NCI-H510A treated with DMSO at 0.1 percent for 48 hours (cell line): Measurements from ENCODE around the gene RDH14.

Experiments used
- DNase-seq: peaks from one replicate; lab custom pipeline; 2025; lab: John Stamatoyannopoulos, UW

Gene RDH14, protein sequence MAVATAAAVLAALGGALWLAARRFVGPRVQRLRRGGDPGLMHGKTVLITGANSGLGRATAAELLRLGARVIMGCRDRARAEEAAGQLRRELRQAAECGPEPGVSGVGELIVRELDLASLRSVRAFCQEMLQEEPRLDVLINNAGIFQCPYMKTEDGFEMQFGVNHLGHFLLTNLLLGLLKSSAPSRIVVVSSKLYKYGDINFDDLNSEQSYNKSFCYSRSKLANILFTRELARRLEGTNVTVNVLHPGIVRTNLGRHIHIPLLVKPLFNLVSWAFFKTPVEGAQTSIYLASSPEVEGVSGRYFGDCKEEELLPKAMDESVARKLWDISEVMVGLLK

DNA sequence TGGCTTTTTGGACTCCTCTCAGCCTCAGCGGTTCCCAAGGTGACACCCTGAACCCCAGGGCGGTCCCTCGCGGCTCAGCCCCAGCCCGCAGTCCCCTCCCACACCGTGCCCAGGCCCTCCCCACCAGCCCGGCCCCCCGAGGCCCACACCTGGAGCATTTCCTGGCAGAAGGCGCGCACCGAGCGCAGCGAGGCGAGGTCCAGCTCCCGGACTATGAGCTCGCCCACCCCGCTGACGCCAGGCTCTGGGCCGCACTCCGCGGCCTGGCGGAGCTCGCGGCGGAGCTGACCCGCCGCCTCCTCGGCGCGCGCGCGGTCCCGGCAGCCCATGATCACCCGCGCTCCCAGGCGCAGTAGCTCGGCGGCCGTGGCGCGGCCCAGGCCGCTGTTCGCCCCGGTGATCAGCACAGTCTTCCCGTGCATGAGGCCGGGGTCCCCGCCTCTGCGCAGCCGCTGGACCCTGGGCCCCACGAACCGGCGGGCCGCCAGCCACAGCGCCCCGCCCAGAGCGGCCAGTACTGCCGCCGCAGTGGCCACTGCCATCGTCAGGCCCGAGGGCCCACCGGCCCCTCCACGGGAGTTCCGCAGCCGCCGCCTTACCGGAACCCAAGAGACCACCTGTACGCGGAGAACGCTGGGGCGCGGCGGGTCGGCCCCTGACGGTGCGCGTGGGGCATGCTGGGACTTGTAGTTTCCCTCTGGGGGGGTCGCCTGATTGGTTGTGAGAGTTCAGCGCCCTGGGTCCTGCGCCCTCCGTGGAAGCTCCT lies at the start of gene RDH14:
Gene RDH14 (minus strand): TSS at position 623 of the 766 bp plus-strand sequence. CDS start 81 bp downstream, at position 542.
- DNase-seq, result peak; percentile 91

DNA sequence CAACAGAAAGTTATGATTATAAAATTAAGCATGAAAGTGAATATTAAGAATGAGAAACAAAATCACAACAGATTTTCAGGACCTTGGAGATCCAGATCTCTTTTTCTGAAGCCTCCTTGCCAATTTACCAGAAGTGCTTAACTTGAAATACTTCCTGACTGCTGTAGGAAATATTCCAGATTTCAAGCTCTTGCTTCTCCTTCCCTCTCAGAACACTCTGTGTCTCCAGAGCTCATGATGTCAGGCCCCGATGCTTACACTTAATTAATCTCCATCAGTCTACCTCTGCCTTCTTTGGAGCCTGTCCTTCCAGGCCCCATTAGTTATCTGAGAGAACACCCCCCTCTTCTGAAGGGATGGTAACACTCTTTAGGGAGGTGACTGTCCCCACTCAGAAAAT lies 49.6 kb upstream of the RDH14 start:
- DNase-seq, result no peak

DNA sequence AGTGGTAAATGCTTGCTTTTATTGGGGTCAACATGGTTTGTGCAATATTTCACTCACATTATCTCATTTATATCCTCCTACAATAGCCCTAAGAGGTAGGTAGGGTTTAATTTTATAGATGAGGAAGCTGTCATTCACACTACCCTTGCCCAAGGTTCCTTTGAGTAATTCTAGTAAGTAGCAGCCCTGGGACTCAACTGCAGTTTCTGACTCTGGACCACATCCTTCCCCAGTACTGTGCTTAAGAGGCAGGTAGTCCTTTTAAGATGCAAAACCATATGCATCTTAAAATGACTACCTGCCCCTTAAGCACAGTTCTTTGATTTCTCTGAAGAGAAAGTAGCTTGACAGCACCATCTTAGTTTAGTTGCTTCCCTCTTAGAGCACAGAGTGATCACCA lies 44.7 kb upstream of the RDH14 start:
- DNase-seq, result no peak

DNA sequence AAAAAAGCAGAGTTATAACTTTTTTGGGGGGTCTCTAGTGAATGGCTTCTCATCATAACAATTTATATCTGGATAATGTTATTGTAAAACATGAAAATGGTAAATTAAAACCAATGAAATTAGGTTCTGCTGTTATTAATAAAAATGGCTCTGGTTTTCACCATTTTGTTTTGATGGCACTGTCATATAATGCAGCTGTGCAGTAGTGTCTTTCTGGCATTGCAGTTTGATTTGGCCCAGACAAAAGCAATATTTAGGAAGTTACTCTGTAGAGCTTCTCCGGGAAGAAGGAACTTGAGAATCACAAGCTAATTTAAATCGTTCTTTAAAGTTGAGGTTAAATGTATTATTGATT lies 44.1 kb upstream of the RDH14 start:
- DNase-seq, result no peak

DNA sequence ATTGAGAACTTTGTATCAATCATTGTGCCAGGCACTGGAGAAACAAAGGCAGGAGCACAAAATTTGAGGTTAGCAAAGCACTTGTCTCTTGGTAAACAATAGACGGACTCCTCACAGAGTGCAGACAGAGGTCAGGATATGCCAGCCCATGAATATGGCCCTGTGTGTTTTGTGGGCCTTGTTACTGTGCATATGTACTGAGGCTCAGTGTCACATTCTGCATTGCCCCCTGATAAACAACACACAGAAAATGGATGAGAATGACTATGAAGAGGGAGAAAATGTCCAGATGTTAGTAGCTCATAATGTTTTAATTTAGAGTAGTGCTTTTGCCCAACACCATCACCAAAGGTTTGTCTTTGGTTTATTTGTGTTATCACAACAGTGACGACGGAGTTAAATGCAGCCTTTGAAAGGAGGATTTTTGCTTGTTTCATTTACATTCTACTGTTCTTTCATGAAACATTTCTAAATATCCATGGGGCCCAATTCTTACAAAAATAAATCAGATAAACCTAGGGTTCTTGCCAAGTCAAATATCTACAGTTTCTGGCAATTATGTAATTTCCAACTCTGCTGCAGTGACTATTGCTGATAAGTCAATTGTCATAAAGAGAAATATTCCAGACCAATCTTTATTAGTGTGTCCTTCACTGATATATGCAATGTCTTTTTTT lies 43.5 kb upstream of the RDH14 start:
- no peak for DNase-seq

DNA sequence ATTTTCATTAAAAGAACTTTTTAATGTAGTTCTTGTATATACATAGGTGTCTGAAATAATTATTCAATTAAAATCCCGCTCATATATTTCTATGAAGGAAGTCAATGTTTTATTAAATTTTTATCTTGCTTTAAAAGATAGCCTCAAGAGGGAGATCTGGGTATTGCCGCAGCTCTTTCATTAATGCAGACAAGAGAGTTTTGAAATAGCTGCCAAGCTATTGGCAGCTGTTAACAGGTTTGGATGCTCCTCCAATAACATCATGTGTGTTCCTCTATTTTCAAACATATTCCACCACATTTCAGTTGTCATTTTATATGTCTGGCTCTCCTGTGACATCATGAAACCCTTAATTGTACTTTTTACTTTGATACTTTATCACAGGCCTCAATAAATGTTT lies 41.8 kb upstream of the RDH14 start:
- DNase-seq, result no peak

DNA sequence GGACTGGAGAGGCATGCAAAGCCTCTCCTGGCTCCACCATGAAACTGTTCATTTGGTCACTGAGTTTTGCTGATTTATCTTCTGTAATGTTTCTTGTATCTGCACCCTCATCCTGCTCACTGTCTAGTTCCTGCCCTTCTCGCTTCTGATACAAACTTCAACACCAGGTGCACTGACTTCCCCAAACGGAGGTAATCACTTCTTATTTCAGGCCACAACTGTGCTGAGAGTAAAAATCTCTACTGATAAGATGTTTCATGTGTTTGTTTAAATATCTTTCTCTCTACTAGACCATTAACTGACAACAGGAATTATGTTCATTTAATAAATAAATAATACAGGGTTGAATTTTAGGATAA lies 39.8 kb upstream of the RDH14 start:
- peak; percentile 42 for DNase-seq

DNA sequence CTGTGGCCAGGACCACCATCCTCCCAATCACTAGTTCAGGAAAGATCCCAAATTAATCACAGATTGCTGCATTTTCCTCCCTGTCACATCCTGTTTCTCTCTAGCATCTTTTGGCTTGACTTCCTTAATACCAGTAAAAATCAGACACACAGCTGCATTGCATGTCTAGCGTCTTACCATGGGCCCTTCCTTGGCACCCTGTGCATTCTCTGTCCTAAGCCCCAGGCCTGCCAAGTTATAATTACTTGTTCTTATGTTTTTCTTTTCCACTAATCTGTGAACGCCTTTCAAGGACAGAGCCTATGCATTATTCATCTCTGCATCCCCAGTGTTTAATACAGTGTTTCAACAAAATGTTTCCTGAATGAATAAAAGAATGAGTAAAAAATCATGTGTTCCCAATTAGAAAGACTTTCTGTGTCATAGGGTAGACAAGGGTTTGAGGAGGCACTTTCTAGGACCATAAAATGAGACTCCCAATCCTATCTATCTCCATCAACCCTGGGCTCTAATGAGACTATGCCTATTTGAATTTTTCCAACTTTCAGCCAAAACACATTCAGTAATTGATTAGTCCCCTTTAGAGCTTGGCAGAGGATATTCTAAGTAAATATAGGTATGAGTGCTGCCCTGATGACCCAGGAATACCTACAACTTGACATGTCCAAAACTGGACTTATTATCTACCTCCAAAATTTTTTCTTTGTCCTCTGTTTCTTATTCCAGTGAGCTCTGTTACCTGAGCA lies 39.2 kb upstream of the RDH14 start:
- no peak for DNase-seq

DNA sequence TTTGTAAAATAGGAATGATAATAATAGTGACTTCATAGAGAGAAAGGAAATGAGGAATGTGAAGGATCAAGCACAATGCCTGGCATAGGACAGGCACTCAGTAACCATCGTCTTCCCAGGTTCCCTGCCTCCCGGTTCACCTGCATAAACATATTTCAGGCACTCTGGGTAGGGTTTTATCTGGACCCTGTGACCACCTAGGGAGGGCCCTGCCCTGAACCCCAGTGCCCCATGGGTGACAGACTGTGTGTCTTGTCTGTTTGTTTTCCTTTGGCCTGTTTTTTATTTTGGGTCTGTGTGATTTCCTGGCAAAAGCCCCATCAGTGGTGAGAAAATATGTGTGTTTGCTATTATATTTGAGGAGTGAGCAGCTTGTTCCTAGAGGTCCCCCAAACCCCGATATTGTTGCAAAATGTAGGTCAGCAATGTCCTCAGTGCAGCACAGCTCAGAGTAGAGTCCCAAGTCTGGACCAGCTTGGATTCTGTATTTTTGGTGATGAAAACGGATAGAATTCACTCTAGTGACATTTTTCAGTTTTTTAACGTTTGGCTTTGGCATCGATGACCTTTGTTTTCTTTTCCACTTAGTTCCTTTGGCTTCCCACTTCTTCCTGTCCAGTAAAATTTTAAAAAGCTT lies 38.5 kb upstream of the RDH14 start:
- DNase-seq, result peak; percentile 51

DNA sequence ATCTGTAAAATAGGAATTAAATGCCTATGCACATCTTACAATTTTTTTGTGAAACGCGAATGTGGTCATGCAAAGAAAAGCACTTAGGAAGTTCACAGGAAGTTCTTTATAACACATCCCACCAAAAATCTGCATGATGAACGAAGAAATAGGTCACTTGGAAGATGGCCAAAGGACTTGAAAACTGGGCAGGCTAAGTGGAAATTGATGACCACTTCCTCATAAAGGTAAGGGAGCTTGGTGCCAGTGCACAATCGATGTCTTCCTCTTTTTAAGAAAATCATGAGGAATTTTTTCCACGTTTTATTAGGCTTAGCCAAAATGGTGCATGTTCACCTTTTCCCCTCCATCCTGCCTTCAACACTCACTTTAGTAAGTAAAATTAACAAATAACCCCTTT lies 37.2 kb upstream of the RDH14 start:
- DNase-seq, result peak; percentile 18

DNA sequence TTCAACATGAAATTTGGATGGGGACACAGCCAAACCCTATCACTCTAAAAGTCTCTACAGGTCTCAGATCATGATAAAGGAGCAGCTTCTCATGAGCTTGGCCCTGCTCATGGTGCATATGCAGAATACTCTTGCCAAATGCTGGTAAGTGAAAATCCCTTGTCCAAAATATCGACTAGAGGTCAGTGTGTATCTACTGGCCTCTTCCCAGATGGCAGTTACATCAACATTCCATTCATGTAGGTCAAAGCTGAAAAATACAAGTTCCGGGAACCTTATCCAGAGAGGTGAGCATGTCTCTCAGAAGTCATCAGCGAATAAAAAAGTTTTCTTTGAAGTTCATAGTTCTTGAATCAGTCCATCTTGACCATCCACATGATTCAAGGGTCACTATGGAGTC lies 36.5 kb upstream of the RDH14 start:
- DNase-seq, result no peak

DNA sequence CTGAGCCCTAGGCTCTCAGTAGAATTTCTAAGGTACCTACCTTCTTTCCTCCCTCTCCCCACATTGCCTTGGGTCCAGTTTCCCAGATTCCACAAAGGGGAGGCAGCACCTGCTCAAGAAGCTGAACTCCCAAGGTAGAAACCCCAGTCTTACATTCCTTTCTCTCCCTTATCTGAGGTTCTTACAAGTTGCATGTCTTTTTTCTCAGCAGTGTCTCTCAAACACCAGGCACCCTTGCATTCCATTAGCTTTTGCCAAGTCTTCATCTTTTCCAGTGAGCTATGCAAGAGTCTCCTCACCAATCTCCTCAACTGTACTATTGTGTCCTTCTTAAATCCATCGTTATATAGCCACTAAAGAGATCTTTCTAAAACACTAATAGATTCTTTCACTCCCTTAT lies 33.0 kb upstream of the RDH14 start:
- no peak for DNase-seq

DNA sequence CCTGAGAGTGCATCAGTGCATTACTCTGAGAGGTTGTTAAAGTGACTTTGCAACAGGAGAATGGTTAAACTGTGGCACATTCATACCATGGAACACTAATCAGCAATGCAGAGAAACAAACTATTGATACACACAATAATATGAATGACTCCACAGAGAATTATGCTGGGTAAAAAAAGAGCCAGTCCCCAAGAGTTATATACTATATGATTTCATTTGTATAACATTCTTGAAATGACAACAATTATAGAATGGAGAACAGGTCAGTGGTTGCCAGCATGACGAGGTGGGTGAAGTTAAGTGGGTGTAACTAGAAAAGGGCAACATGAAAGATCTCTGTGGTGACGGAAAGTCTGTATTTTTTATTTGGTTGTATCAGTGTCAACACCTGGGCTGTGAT lies 31.9 kb upstream of the RDH14 start:
- no peak for DNase-seq

DNA sequence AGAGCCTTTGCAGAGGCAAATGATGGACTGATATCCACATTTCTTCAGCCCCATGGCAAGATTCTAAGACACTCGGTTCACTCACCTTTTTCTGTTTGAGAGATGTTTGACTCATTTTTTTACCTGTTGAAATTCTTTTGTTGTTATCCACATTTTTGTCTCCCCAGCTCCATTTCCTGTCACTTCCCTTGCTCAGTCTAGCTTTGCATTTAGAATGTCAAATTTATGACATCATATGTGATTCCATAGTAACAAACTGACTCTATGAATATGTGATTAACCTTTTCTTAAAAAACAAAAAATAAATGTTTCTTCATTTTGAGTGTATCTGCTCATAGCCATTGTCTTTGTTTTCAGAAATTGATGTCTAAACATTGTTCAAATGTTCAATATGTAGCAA lies 28.9 kb upstream of the RDH14 start, which contains the start of gene NT5C1B:
Gene NT5C1B (minus strand): TSS at position 216 of the 400 bp plus-strand sequence. CDS start 101 bp downstream, at position 115.
- no peak for DNase-seq

DNA sequence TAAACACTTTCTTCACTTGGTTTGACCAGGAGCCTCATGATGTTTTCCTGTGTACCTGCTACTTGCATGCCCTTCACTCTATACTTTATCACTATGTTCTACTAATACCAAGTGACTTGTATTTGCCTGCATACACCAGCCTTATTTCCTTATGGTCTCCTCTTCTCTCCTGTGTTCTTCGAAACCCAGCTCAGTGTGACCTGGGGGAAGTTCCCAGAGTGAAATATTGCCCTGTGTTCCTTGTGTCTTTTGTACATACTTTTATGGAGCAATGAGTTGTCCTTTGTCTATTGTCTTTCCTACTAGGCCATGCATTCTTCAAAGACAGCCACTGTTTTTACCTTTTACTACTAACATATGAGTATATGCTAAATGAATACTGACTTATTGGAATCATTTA lies 28.3 kb upstream of the RDH14 start:
- DNase-seq, result no peak

DNA sequence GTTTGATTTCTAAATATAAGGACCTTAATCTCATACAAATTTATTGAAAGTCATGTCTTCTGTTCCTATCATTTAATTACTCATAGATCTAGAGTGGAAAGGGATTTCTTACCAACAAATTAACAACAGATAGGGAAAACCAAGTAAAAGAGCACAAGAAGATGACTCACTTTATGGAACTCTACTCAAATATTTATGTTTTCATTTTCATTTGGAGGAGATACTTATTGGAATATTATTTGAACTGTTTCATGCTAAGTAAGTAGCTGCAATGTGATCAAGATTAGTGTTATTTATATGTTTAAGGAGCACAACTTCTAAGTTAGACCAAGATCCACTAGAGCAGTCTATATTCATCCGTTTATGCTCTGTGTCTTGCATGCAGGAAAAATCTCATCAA lies 27.6 kb upstream of the RDH14 start:
- DNase-seq, result no peak

DNA sequence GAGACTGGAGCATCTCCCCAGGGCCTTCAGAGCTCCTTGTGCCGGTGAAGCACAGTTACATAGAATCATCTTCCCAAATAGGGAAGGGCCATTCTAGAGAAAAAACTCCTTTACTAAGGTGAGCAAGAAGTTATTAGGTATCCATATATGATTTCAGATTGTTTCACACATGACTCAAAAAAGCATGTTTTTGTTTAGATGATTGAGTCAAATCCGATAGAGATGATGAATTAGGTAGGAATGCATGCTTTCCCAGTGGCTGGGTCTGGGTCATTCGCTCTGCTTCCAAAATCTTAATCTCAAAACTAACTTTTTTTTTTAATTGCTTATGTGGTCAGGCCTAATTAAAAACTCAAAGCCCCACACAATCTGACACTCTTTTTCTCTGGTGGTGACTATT lies 25.1 kb upstream of the RDH14 start:
- DNase-seq, result no peak

DNA sequence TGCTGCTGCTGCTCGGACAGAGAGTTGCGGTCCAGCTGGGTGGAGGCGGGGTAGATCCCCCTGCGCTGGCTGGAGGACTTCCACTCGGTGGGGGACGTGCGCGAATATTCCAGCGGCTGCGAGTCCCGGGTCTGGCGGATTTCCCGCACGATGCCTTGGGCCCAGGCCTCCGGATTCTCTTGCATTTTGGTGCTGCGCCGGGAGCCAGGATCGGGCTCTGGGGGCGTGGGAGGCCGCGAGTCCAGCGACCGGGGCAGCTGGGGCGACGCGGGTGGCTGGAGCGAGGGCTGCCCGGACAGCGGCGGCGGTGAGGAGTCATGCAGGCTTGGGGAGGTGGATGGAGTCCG lies 24.1 kb upstream of the RDH14 start:
- no peak for DNase-seq

DNA sequence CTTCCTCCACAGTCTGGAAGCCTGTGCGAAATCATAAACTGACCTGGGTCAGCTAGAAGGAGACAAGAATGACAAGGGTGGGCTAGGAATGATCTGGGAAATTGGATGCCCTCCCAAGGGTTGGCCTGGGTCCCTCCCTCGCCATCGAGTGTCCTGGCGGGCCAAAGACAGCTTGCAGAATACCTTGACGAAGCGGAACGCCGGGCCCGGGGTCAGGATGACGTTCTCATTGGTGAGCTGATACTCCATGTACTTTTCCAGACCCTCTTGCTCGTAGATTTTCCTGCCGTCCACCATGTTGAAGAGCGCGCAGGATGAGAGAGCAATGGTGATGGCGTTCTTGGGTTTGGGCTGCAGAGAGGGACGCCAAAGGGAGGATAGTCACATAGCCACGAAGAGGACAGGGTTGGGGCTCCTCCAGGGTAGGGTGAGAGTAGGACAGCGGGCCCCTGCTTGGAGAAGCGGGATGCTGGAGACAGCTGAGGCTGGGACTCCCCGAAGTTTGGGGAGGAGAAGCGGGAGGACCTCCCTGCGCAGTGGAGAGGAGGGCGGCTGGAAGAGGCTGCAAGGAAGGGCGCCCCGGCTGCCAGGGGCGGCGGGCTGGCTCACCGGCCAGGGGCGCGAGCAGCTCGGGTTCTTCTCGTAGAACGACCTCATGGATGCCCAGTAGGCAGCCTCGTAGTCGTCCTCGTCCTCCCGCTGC lies 23.6 kb upstream of the RDH14 start:
- no peak for DNase-seq

DNA sequence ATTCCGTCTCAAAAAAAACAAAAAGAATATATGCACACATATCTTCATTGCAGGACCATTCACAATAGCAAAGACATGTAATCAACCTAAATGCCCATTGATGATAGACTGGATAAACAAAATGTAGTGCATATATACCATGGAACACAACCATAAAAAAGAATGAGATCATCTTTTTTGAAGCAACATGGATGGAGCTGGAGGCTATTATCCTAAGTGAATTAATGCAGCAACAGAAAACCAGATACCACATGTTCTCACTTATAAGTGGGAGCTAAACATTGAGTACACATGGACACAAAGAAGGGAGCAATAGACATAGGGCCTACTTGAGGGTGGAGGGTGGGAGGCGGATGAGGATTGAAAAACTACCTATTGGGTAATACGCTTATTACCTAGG lies 20.2 kb upstream of the RDH14 start:
- DNase-seq, result no peak

DNA sequence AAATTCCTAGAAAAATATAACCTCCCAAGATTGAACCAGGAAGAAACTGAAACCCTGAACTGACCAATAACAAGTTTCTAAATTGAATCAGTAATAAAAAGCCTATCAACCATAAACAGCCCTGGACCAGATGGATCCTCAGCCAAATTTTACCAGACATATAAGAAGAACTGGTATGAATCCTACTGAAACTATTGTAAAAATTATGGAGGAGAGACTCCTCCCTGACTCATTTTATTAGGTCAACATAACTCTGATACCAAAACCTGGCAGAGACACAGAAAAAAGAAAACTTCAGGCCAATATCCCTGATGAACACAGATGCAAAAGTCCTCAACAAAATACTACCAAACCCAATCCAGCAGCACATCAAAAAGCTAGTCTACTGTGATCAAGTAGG lies 17.6 kb upstream of the RDH14 start:
- no peak for DNase-seq
